HFFc6 (cell line): ENCODE measurements around the gene MCC. TPM values are rescaled to one million over a fixed set of nuclear protein-coding genes. Genes with fewer than 3 reads are reported as not detected.

Experiments used
- DNase-seq: peaks from one replicate; pipeline ENCODE4 v3.0.0-alpha.2; 2018
- H3K27ac Mint-ChIP-seq: 2 replicates; pipeline ENCODE4 v1.8.0; 2020; ENCODE audit warnings: mild to moderate bottlenecking, mixed read lengths
- H3K27me3 Mint-ChIP-seq: 2 replicates; pipeline ENCODE4 v1.8.0; 2021; ENCODE audit warnings: mild to moderate bottlenecking, moderate library complexity, mixed read lengths; ENCODE audit not compliant: insufficient read depth
- H3K36me3 Mint-ChIP-seq: 2 replicates; pipeline ENCODE4 v1.8.0; 2021; ENCODE audit warnings: low read depth, mixed read lengths
- H3K4me1 Mint-ChIP-seq: 2 replicates; pipeline ENCODE4 v1.8.0; 2020; ENCODE audit warnings: low read depth, mixed read lengths
- H3K4me3 Mint-ChIP-seq: 2 replicates; pipeline ENCODE4 v1.8.0; 2020; ENCODE audit warnings: mild to moderate bottlenecking, moderate library complexity, mixed read lengths
- H3K9me3 Mint-ChIP-seq: 2 replicates; pipeline ENCODE4 v1.8.0; 2020; ENCODE audit warnings: mild to moderate bottlenecking, mixed read lengths
- CTCF ChIP-seq: fragments of 200-600 bp; sonication (generic); IDR thresholded peaks from 2 replicates; pipeline ENCODE4 v1.5.0; 2021; ENCODE audit warnings: antibody characterized with exemption, mild to moderate bottlenecking
- total RNA-seq, 6 experiments: library from RNA; stranded (reverse); fragmentation: NEBNext Ultra II Directional; extraction: Animal tissue kit (Norgen Biotek cat#: 25700); gene quantifications; 2 replicates in 1 of 6; 3 replicates in 5 of 6; pipeline ENCODE4 v1.2.3, GENCODE V29; 2021

The MCC gene
- total RNA-seq, 6 experiments from 2014 or later = 2.5 to 4.9 (median 3.0) TPM

DNA sequence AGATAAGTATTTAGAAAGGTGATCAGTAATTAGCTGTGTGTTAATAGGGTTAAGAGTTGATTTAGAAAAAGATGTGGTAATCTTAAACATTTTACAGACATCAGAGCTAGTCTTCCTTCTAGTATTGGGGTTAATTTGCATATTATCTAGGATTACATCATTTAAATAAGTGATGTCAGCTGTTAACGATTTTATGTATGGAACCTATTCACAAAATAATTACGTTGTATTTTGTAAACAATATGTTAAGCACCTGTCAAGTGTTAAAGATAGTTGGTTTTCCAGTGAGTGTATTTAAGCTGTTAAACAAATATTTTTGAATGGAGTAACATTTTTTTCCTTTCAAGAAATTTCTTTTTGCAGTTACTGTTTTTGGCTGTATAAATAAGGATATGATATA, 509.4 kb downstream of the MCC start:
- Mint-ChIP-seq H3K36me3 (peaks cover 16% of the 10 kb centered on the region), H3K4me3 (peak overlapping the region; percentile 99), H3K4me1 (peaks cover 73% of the 10 kb centered on the region), H3K27me3 (no peaks in the 10 kb centered on the region; the same call in 1 of the 2 replicates), H3K9me3 (no peaks in the 10 kb centered on the region), H3K27ac (no peak overlapping the region)
- TF ChIP-seq CTCF = no peak
- DNase-seq = no peak

GRCh38 chr5:112977440-112977861, 510.8 kb downstream of the MCC start:
- Mint-ChIP-seq H3K4me3 (peak overlapping the region; percentile 99), H3K36me3 (peaks cover 16% of the 10 kb centered on the region), H3K9me3 (no peaks in the 10 kb centered on the region), H3K27me3 (no peaks in the 10 kb centered on the region; the same call in 1 of the 2 replicates), H3K27ac (peak overlapping the region; percentile 97), H3K4me1 (peaks cover 59% of the 10 kb centered on the region)
- TF ChIP-seq CTCF = no peak
- DNase-seq = no peak

DNA sequence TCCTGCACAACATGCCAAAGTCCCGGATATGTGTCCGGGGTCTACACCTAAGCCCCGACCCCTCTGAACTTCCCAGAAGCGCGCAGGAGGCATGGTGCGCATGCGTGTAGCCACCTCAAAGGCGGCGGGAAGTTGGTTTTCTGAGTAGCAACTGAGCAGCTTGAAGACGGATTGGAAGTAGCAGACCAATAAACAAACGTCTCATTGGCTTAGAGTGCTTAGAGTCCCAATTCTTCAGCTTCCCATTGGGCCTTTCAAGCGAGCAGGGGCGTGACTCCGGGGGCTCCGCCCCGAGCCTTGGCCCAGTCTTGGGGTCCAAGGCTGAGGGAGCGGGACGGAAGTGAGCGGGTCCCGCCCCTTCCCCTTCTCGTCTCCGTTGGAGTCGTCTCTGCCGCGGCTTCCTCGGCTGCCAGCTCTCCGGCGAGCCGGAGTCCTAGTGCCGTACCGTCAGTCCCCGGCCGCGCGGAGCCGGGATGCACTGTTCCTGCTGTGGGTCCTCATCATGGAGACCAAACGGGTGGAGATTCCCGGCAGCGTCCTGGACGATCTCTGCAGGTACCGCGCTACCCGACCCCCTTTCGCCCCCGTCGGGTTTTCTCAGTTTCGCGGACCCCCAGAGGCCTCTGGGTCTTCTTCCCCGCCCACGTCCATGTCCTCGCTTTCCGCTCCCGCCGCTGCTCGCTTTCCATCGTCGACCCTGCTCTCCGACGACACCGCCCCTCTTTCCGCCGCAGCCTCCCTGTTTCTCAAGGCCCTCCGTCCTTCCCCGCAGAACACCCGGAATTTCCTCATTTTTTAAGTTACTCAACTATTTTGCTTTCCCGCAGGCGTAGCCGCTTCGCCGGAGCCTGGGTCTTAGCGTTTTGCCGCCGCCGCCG, 511.6 kb downstream of the MCC start, which contains the start of gene DCP2:
Gene DCP2, plus strand, starts transcription at position 367 of the 878 bp plus-strand sequence. Its CDS starts 136 bp downstream, at position 503.
- TF ChIP-seq CTCF = no peak
- peaks cover 53% of the 10 kb centered on the region for H3K4me1 Mint-ChIP-seq
- H3K27ac Mint-ChIP-seq = peak within 1 kb of the TSS; percentile 97
- no peaks in the 10 kb centered on the region for H3K9me3 Mint-ChIP-seq
- H3K36me3 Mint-ChIP-seq = peaks cover 9% of the 10 kb centered on the region
- H3K4me3 Mint-ChIP-seq = peak within 1 kb of the TSS; percentile 99
- H3K27me3 Mint-ChIP-seq = no peaks in the 10 kb centered on the region
- DNase-seq = peak; percentile 98

- H3K4me3 Mint-ChIP-seq = peak overlapping the region; percentile 99
- H3K9me3 Mint-ChIP-seq = no peaks in the 10 kb centered on the region
- H3K27me3 Mint-ChIP-seq = no peaks in the 10 kb centered on the region
- no peak for DNase-seq
- peaks cover 46% of the 10 kb centered on the region for H3K4me1 Mint-ChIP-seq
- TF ChIP-seq CTCF = no peak
- peaks cover 4% of the 10 kb centered on the region for H3K36me3 Mint-ChIP-seq
- H3K27ac Mint-ChIP-seq = peak overlapping the region; percentile 97
Measured at GRCh38 chr5:112975721-112976431, 512.4 kb downstream of the MCC start.

GRCh38 chr5:112974901-112975300, 513.4 kb downstream of the MCC start:
- Mint-ChIP-seq H3K4me1 (peaks cover 36% of the 10 kb centered on the region), H3K9me3 (no peaks in the 10 kb centered on the region), H3K36me3 (no peaks in the 10 kb centered on the region; the same call in 1 of the 2 replicates), H3K27ac (no peak overlapping the region), H3K27me3 (no peaks in the 10 kb centered on the region), H3K4me3 (no peak overlapping the region)
- no peak for DNase-seq
- TF ChIP-seq CTCF = no peak
